Epithelial cell of esophagus (primary cell): Measurements from ENCODE around the gene CNTNAP2.
A peak's percentile ranks its signal among the peaks of the same experiment; 100 is the strongest.
"Not testable (repeated sequence)": the region's sequence is repeated elsewhere in the genome, so short reads cannot be mapped to it uniquely, and the experiment has no call there.

Source experiments
- DNase-seq: peaks from one replicate; pipeline ENCODE4 v3.0.0; 2010; ENCODE audit warnings: low read depth
- H3K4me3 ChIP-seq: 2 replicates; pipeline ENCODE4 v1.5.1; 2011; ENCODE audit warnings: mild to moderate bottlenecking, low read length, control low read depth
- TF ChIP-seq, protein P1 (sequence below): IDR thresholded peaks from 2 replicates; pipeline ENCODE4 v1.5.1; 2011; ENCODE audit warnings: low read depth, mild to moderate bottlenecking, low read length, control low read depth, inconsistent platforms; ENCODE audit not compliant: insufficient read depth; ENCODE audit errors: missing control alignments

The CNTNAP2 gene

DNA sequence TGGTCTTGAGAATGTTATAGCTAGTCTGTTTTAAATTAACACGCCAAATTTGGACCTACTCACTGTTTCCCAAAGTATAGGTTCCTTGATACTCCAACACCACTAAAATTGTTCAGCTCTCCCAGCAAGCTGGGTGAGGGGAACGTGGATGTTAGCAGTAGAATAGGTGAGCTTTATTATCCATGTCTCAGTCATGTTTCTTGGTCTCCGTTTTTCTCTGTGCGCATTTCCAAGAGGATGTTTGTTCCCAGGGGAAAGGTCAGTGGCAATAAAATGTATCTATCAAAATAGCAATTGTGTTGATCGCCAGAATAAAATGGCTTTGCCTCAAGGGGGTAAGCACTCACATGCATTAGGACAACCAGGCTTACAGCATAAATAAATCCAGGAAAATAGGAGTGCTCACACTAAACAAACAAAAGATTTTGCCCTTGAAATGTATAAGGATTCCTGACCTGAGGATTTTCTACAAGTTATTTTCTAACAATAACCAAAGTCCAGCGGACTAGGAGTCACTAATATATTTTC is 2286.9 kb downstream of the CNTNAP2 start:
- DNase-seq: no peak
- no peak overlapping the region for H3K4me3 ChIP-seq
- TF ChIP-seq, protein P1, sequence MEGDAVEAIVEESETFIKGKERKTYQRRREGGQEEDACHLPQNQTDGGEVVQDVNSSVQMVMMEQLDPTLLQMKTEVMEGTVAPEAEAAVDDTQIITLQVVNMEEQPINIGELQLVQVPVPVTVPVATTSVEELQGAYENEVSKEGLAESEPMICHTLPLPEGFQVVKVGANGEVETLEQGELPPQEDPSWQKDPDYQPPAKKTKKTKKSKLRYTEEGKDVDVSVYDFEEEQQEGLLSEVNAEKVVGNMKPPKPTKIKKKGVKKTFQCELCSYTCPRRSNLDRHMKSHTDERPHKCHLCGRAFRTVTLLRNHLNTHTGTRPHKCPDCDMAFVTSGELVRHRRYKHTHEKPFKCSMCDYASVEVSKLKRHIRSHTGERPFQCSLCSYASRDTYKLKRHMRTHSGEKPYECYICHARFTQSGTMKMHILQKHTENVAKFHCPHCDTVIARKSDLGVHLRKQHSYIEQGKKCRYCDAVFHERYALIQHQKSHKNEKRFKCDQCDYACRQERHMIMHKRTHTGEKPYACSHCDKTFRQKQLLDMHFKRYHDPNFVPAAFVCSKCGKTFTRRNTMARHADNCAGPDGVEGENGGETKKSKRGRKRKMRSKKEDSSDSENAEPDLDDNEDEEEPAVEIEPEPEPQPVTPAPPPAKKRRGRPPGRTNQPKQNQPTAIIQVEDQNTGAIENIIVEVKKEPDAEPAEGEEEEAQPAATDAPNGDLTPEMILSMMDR: no peak

- peak; percentile 56 for DNase-seq
- no peak overlapping the region for H3K4me3 ChIP-seq
- TF ChIP-seq, protein P1: no peak
These were observed 2291.7 kb downstream of the CNTNAP2 start for GRCh38 chr7:148408307-148408706.

DNA sequence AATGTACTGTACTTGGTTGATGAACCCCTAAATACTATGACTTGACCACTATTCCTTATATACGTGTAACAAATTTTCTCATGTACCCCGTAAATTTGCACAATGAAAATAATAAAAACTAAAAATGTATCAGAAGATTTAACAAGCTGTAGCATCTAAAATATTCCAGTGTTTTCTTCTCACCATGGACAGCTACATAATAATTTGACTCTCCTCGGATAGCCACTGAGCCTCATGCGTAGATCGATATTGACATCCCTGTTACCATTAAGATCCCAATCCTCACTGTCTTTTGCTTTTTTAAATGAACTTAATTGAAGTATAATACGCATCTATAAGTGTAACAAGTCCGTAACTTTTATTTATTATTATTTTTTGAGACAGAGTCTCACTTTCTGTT is 2294.3 kb downstream of the CNTNAP2 start:
- no peak overlapping the region for H3K4me3 ChIP-seq
- TF ChIP-seq, protein P1: no peak
- DNase-seq: no peak

DNA sequence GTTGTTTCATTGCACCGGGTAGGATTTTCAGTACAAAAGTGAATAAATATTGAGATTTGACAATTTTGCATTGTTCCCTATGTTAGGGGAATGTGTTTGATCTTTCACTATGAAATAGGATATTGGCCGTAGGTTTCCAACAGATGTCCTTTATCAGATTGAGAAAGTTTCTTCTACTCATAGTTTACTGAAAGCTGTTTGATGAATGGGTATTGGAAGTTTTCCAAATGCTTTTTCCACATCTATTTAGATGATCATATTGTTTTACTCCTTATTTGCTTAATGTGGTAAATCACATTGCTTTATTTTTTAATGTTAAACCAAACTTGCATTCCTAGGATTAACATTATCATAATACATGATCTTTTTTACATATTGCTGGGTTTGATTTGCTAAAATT is 2296.1 kb downstream of the CNTNAP2 start:
- no peak for DNase-seq

GRCh38 chr7:148419856-148420832 is 2303.5 kb downstream of the CNTNAP2 start:
- TF ChIP-seq, protein P1: no peak
- DNase-seq: no peak

More for the DNA sequence above, 2296.1 kb downstream of the CNTNAP2 start:
- TF ChIP-seq, protein P1: no peak
- H3K4me3 ChIP-seq: no peak overlapping the region

GRCh38 chr7:148422030-148422429 is 2305.4 kb downstream of the CNTNAP2 start:
- no peak for DNase-seq
- no peak overlapping the region for H3K4me3 ChIP-seq
- TF ChIP-seq, protein P1: no peak

More at GRCh38 chr7:148419856-148420832, 2303.5 kb downstream of the CNTNAP2 start:
- H3K4me3 ChIP-seq: no peak overlapping the region

DNA sequence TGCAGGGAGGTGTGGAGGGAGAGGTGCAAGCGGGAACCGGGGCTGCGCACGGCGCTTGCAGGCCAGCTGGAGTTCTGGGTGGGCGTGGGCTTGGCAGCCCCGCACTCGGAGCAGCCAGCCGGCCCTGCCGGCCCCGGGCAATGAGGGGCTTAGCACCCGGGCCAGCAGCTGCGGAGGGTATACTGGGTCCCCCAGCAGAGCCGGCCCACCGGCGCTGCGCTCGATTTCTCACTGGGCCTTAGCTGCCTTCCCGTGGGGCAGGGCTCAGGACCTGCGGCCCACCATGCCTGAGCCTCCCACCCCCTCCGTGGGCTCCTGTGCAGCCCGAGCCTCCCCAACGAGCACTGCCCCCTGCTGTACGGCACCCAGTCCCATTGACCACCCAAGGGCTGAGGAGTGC is 2309.8 kb downstream of the CNTNAP2 start:
- DNase-seq, H3K4me3 ChIP-seq: not testable (repeated sequence)

DNA sequence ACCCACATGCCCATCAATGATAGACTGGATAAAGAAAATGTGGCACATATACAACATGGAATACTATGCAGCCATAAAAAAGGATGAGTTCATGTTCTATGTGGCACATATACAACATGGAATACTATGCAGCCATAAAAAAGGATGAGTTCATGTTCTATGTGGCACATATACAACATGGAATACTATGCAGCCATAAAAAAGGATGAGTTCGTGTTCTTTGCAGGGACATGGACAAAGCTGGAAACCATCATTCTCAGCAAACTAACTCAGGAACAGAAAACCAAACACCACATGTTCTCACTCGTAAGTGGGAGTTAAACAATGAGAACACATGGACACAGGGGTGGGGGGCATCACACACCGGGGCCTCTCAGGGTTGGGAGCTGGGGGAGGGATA is 2314.1 kb downstream of the CNTNAP2 start:
- not testable (repeated sequence) for H3K4me3 ChIP-seq, DNase-seq
